HG02938 (cell line): ENCODE measurements around the gene NKTR.
"Not testable (repeated sequence)": the region's sequence is repeated elsewhere in the genome, so short reads cannot be mapped to it uniquely, and the experiment has no call there.

Experiments used
- ATAC-seq: cut with Tn5 transposase; IDR thresholded peaks from one replicate; pipeline ENCODE4 v1.9.1; 2021; ENCODE audit warnings: mild to moderate bottlenecking, moderate library complexity; ENCODE audit not compliant: unreplicated experiment

The NKTR gene

GRCh38 chr3:42593635-42594034 is 6.9 kb upstream of the NKTR start:
- ATAC-seq, result no peak

- no peak for ATAC-seq
These were observed 4.8 kb upstream of the NKTR start for GRCh38 chr3:42595682-42596081.

- ATAC-seq, result not testable (repeated sequence)
These were observed 3.4 kb upstream of the NKTR start for GRCh38 chr3:42597098-42597497.

- ATAC-seq, result peak; percentile 17
These were observed 631 bp downstream of the NKTR start for GRCh38 chr3:42600958-42601675.

GRCh38 chr3:42601896-42602581 is 1.6 kb downstream of the NKTR start:
- ATAC-seq, result no peak

GRCh38 chr3:42602961-42603360 is 2.5 kb downstream of the NKTR start:
- ATAC-seq, result no peak

GRCh38 chr3:42605546-42606173 is 5.2 kb downstream of the NKTR start:
- no peak for ATAC-seq

- ATAC-seq, result no peak
These were observed 8.1 kb downstream of the NKTR start for GRCh38 chr3:42608581-42608980.

GRCh38 chr3:42610976-42611375 is 10.5 kb downstream of the NKTR start:
- ATAC-seq, result no peak

GRCh38 chr3:42612217-42612616 is 11.7 kb downstream of the NKTR start:
- no peak for ATAC-seq

- ATAC-seq, result peak; percentile 86
These were observed 12.4 kb downstream of the NKTR start for GRCh38 chr3:42612928-42613327.

GRCh38 chr3:42613462-42613861 is 13.0 kb downstream of the NKTR start:
- ATAC-seq, result no peak

- ATAC-seq, result no peak
These were observed 31.1 kb downstream of the NKTR start for GRCh38 chr3:42631620-42632019.

GRCh38 chr3:42632146-42632545 is 31.7 kb downstream of the NKTR start:
- ATAC-seq, result no peak

GRCh38 chr3:42633544-42633943 is 33.1 kb downstream of the NKTR start:
- no peak for ATAC-seq

- ATAC-seq, result no peak
These were observed 34.6 kb downstream of the NKTR start for GRCh38 chr3:42635111-42635510.

- ATAC-seq, result no peak
These were observed 36.5 kb downstream of the NKTR start for GRCh38 chr3:42637001-42637400.

GRCh38 chr3:42638339-42638842 is 37.9 kb downstream of the NKTR start:
- no peak for ATAC-seq

- ATAC-seq, result no peak
These were observed 38.7 kb downstream of the NKTR start for GRCh38 chr3:42639192-42639591.

- ATAC-seq, result no peak
These were observed 39.6 kb downstream of the NKTR start for GRCh38 chr3:42640129-42640528.

GRCh38 chr3:42640771-42641370 is 40.4 kb downstream of the NKTR start:
- ATAC-seq, result no peak
